Activated CD4-positive, alpha-beta T cell treated with anti-CD3 and anti-CD28 coated beads, Interleukin-10, Interleukin-2, amounts not matched to agents 100 ng/mL and 50 ng/mL, durations not matched to agents 16 hours and 8 hours (primary cell): ENCODE measurements around the gene NTN3.
"Not testable (repeated sequence)": the region's sequence is repeated elsewhere in the genome, so short reads cannot be mapped to it uniquely, and the experiment has no call there.

Source experiments
- DNase-seq: peaks from one replicate; pipeline ENCODE4 v3.0.0-alpha.2; 2020

The NTN3 gene

DNA sequence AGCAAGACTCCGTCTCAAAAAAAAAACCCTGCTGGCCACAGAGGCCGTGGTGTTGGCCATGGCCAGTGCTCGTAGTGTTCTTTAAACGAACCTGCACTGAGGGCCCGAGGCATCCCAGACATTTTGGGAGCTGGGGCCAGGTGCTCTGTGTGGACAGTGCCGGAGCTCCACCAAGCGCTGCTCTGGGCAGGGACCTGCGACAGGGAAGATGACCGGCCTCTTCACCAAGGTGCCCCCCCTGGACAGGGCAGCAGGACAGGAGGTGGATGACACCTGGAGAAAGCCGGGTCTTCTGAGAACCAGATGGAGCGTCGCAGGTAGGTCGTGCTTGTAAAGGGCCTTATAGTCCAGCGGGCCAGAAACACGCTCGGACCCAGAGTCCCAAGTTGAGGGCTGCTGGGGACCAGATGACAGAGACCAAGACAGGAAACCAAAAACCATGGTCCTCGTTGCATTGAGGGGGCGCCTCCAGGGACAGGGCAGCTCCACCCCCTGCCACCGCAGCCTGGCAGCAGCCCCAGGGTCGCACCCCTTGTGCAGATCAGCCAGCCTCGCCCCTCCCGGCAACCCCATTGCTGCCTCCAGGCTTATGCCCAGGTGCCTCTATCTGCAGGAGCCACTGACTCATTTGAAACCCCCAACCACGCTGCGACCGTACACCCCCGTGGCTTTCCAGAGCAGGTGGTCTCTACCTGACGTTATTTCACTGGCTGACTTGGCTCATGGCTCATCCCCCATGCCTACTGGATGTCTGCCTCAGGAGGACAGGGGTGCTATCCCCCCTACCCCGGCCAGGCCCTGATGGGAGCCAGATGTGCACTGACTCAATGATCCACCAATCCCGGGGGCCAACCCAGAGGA lies 4.2 kb upstream of the NTN3 start:
- DNase-seq, result no peak

DNA sequence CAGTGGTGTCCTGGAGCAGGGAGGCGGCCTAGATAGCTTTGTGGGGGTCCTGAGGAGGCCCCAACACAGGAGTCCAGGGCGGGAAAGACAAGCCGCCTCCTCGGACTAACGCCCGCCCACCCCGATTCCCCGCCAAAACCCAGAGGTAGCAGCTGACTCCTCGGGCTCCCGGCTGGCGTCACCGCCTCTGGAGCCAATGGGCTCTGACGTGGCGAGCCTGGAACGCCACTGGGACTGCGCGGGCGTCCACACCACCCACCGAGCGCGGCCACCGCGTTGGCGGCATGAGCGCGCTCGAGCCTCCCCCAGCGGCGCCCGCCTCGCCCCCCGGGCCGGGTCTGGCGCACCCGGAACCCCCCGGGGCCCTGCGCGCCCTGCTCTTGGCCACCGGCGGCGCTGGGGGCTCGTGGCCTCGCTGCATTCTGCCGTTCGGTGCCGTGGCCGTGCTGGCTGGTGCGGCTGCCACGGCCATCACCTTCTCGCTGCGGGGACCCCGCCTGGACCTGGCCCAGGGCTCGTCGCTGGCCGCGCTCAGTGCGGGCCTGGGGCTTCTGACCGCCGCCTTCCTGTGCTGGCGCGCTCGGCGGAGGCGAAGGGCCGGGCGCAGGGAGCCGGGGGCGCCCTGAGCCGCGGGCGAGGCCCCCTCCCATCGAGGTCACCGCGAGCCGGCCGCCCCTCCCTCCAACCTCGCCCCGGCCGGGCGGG lies 3.4 kb upstream of the NTN3 start:
- DNase-seq, result no peak

DNA sequence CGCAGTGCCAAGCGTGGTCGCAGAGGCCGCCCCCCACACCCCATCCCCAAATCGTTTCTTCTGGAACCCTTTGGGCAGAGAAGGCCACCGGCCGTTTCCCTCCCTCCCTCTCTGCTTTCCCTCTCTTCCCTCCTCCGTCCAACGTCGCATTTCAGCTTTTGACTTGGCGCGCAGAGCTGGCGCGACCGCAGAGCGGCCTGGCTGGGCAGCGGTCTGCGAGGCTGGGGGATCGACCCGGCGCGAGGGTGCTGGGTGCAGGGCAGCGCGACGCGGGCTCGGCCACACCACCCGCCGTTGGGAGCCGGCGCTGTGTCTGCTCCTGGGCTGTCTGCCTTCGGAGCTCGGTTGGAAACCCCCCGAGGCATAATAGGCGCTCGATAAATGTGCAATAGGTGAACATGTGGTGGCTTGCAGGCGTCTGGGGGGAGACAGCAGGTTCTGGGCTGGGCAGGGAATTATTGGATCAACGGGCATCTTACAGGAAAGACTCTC lies 2.8 kb upstream of the NTN3 start:
- DNase-seq, result no peak

DNA sequence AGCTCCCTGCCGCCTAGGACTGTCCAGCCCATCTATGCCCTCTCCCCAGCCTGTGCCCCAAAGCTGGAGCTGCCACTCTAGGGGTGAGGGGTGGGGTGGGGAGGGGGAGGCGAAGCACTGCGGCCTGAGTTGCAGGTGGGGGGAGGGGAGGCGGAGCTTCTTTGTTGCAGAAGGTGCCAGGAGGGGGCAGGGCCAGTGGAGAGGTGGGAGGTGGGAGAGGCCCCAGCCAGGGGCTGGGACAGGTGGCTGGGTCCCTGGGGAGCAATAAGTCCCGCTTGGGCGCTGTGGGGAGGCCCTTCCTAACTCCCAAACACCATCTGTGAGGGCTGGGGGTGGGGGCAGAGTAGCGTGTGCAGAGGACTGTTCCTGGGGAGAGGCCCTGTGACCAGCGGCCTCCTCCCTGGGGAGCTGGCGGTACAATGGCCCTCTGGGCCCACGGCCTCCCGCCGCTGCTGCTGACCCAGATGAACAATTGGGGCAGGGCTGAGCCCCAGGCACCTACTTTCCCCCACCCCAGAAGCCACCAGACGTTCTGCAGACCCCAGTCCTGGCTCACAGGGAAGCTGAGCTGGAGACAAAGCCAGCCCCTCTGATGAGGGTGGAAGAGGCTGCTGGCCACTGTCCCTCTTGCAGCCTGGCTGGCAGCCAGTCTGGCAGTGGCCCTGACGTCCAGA lies 2.2 kb upstream of the NTN3 start:
- no peak for DNase-seq

DNA sequence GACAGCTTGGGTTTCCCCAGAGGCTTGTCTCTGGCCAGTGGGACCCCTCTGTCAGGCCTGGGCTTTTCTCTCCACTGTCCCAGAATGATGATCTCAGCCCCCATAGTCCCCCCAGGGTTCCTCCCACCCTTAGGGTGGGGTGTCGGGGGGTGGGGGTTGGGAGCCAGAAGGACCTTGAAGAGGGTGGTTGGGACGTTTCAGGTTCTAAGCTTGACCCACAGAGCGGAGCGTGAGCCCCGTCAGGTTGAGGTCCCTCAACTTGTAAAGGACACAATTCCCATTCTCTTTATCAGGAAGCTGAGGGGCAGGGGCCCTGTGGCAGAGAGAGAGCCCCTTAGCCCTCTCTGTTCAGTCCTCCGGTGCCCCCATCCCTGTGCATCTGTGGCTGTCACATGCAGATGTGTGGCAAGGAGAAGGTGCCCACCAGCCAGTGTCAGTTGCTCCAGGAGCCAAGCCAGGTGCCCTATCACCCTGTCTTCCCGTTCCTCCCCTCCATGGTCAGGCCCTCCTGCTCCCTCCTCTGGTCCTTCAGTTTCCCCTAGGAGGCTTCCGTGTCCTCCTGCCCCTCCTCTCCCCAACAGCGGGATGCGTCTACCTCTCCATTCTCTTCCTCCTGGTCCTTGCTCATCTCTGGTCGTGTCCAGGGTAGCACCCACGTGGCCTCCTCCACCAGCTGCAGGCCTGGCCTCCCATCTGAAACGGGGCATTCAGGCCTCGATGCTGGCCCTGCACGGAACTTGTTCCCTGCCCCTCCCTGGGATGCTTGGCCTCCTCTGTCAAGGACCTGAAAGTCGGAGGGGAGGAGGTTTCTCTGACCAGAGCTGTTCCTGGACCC lies 1.5 kb upstream of the NTN3 start:
- no peak for DNase-seq

DNA sequence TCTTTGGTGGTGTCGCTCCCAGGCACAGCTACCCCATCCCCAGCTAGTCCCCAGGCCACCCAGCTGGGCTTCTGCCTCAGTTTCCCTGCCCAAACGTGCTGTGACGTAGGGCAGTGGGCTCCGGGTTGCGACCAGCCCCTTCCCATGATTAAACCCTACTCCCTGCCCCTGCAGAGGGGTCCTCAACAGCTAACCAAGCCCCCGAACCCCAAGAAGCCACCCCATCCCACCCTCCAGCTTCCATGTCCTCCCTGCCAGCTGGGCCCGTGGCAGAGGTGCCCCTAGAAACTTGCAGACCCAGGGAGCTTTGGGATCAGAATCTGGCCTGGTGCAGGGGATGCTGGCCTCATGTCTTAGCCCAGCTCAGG lies 879 bp upstream of the NTN3 start:
- DNase-seq, result no peak

DNA sequence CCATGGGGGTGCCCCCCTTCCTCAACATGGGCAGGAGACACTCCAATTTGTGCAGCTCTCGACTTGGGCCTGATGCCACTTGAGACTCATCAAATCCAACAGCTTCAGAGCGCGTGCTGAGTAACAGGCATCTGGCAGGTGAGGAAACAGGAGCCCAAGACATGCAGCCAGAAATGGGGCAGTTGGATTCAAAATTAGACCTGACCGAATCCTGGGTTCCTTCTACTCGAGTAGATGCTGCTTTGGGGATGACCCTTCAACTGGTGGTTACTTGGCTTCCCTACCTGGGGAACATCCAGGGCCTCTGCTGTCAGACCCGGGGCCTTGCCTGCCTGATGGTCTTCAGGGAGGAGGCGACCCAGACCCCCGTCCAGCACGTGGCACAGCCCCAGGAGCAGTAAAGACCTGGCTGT lies 488 bp upstream of the NTN3 start:
- no peak for DNase-seq

DNA sequence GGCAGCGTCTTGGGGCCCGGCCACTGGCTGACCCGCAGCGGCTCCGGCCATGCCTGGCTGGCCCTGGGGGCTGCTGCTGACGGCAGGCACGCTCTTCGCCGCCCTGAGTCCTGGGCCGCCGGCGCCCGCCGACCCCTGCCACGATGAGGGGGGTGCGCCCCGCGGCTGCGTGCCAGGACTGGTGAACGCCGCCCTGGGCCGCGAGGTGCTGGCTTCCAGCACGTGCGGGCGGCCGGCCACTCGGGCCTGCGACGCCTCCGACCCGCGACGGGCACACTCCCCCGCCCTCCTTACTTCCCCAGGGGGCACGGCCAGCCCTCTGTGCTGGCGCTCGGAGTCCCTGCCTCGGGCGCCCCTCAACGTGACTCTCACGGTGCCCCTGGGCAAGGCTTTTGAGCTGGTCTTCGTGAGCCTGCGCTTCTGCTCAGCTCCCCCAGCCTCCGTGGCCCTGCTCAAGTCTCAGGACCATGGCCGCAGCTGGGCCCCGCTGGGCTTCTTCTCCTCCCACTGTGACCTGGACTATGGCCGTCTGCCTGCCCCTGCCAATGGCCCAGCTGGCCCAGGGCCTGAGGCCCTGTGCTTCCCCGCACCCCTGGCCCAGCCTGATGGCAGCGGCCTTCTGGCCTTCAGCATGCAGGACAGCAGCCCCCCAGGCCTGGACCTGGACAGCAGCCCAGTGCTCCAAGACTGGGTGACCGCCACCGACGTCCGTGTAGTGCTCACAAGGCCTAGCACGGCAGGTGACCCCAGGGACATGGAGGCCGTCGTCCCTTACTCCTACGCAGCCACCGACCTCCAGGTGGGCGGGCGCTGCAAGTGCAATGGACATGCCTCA lies 773 bp downstream of the NTN3 start:
- no peak for DNase-seq

DNA sequence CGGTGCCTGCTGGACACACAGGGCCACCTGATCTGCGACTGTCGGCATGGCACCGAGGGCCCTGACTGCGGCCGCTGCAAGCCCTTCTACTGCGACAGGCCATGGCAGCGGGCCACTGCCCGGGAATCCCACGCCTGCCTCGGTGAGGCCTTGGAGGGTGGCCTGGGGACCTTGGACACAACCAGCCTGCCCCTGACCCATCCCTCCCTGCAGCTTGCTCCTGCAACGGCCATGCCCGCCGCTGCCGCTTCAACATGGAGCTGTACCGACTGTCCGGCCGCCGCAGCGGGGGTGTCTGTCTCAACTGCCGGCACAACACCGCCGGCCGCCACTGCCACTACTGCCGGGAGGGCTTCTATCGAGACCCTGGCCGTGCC lies 1.4 kb downstream of the NTN3 start:
- DNase-seq, result no peak

DNA sequence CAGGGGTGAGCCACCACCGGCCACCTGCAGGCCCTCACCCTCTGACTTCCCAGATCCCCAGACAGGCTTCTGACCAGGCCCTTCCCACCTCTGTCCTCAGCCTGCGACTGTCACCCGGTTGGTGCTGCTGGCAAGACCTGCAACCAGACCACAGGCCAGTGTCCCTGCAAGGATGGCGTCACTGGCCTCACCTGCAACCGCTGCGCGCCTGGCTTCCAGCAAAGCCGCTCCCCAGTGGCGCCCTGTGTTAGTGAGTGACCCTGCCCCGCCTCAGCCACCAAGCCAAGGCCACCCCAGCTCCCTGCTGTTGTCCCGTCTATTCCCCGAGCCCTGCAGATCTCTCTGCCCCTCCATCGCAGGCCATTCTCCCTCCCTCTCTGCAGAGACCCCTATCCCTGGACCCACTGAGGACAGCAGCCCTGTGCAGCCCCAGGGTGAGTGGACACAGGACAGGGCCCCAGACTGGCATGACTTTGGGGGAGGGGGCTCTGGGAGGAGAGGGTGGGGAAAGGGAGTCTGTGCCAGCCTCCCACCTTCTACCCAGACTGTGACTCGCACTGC lies 1.9 kb downstream of the NTN3 start:
- DNase-seq, result no peak

DNA sequence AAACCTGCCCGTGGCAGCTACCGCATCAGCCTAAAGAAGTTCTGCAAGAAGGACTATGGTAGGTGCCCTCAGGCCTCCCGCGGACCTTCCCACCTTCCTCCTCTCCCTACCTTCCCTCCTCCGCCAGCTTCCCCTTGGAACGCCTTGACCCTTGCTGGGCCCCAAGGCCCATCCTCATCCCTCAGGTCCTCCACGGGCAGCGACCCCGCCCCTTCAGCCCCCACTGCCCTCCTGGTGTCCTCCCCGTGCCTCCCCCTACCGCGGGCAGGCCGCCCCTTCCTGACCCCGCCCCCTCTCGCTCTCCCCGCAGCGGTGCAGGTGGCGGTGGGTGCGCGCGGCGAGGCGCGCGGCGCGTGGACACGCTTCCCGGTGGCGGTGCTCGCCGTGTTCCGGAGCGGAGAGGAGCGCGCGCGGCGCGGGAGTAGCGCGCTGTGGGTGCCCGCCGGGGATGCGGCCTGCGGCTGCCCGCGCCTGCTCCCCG lies 2.4 kb downstream of the NTN3 start:
- DNase-seq, result no peak

DNA sequence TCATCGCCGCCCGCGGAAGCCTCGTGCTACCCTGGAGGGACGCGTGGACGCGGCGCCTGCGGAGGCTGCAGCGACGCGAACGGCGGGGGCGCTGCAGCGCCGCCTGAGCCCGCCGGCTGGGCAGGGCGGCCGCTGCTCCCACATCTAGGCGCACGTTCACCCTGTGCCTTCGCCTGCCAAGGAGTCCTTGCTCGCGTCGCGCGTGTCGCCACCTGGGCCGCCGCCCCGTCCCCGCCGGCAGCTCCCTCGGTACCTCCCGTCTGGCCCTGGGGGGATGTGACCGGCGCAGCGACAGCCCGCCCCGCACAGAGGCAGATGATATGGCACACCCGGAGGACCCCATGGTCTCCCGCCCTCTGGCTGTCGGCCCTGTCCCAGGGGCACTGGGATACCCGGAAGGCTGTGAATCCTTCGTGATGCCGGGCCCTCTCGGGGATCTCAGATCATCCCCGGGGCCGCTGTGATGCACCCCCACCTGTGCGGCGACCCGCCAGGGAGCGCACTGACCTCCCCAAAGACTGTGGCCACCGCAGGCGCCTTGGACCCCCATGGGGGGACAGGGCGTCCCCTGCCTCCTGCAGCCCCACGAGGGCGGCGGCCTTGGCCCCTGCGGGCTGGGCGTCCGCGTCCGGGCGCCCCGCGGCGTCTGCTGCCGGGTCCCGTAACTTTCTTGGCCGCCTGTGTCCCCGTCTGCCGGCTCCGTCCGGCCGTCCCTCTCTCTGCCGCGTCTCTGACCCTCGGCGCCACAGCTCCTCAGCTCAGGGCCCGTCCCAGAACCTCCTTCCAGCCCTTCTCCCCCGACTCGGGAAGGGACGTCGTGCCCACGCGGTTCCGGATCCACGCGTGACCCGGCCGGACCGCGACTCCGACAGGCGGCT lies 3.1 kb downstream of the NTN3 start:
- peak; percentile 69 for DNase-seq

DNA sequence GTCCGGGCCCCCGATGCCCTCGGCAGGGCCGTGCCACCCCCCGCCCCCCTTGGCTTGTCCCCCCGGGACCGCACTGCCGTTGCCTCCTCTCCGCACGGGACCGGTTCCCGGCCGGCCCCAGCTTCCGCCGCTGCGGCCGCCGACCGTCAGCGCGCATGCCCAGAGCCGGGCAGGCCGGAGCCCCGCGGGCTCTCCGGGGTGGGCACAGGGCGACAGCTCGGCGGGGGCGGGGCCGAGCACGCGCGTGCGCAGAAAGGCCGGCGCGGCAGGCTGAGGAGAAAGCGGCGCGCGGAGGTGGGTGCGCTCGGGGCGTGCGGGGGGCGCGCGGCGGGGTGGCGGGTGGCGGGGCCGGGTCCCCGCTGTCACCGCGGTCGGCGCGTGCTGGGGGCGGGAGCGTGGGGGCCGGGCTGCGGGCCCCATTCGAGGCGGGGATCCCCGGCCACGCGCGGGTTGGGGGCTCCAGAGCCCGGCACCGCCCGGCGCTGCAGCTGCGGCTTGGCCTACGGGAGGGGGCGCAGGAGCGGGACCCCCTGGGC lies 3.8 kb downstream of the NTN3 start, which contains the start of gene TBC1D24:
TBC1D24 (plus strand) TSS at position 251 of the 536 bp plus-strand sequence. CDS start 21,022 bp downstream, outside the sequence.
- peak; percentile 94 for DNase-seq

DNA sequence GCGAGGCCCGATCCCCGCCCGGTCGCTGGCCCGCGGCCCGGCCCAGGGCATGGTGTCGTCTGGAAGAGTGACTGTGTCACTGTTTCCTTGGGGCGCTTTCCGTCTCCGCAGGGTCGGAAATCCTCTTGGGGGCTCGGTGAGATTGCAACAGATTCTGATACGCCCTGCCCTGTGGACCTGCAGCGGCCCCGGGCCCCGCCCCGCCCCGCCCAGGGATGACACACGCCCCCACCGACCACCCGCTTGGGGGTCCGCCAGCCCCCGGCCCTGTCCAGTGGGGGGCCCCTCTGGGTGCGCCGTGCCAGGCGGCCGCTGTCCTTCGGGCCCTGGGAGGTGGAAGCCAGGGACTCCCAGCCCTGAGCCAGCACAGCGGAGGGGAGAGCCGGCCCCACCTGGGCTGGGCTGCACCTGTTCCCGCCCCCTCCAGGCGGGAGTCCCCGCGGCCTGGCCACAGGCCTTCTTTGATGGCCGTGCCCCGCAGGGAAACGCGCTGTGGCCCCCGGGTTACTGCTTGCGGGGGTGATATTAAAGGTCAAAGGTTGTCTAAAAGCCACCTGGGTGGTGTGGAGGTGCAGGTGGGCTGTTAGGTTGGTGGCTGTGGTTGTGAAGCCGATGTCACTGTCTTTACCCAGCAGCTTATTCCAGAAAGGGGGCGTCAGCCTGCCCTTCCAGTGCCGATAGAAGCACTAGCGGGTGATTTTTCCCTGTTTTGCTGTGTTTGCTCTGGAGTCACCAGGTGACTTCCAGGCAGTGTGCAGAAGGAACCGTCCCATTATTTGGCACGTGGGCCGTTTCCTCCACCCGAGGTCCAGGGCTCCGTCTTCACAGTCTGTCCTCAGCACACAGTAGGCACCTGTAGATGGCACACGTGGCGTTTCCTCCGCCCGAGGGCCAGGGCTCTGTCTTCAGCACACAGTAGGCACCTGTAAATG lies 4.6 kb downstream of the NTN3 start:
- peak; percentile 55 for DNase-seq

DNA sequence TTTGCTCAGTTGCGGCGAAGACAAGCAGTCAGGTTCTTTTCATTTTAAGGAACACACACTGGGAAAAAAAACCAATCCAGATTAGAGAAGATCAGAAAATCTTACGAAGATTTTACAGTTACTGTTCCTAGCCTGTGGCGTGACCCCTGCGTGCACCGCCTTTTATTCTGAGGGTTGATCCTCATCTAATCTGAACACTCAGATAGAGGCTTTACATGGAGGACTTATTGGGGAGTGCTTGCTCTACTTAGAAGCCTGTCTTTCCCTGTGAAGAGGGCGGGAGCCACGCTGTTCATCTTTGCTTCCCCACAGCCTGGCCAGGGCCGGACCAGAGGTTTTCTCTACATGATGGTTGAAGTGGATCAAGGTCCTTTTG lies 5.2 kb downstream of the NTN3 start:
- no peak for DNase-seq

DNA sequence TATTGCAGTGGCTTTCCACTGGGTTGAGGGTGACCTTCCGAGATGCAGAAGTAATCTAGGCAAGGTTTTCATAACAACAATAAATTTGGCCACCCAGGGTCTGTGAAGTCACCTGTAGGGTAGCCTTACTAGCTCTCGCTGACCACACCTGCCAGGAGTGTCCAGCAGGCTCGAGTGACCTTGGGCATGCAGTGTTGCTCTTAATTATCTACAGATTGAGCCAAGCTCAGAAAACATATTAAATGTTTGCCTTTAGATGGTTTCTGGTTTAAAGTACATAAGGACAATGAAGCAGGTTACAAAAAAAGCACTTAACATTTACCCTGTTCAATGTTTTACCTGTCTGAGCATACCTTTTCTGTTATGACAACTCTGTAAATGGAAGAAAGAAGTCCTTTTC lies 5.6 kb downstream of the NTN3 start:
- no peak for DNase-seq

DNA sequence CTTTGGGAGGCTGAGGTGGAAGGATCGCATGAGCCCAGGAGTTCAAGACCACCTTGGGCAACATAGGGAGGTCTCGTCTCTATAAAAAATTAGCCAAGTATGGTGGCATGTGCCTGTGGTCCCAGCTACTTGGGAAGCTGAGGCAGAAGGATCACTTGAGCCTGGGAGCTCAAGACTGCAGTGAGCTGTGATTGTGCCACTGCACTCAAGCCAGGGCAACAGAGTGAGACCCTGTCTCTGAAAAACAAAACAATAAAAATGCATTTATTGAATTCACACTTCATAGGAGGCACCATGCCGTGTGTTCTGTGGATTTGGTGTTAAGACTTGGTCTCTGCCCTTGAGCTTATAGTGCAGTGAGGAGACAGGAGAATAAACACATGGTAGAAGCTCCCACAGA lies 6.2 kb downstream of the NTN3 start:
- DNase-seq, result no peak

DNA sequence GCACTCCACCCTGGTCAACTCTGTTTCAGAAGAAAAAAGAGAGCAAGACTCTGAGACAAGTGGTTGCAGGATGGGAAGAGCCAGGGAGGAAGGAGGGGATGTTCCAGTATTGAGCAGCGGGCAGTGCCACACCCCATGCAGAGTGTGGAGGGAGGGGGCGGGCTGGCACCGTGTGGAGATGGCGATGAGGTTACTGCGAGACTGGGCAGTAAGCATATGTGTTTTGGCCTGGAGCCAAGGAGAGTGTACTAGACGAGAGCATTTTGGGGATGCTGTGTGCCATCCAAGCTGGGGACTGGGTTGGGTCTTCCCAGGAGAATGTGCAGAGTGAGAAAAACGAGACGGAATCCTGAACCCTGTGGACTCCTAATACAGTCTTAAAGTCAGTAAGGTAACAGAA lies 7.2 kb downstream of the NTN3 start:
- DNase-seq, result no peak

DNA sequence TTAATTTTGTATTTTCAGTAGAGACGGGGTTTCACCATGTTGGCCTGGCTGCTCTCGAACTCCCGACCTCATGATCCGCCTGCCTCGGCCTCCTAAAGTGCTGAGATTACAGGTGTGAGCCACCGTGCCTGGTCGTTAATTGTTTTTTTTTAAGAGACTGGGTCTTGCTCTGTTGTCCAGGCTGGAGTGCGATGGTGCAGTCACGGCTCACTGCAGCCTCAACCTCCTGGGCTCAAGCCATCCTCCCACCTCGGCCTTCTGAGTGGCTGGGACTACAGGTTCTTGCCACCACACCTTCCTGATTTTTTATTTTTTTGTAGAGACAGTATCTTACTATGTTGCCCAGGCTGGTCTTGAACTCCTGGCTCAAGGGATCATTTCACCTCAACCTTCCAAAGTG lies 8.9 kb downstream of the NTN3 start:
- DNase-seq, result not testable (repeated sequence)
